ENCODE measurements around the gene CCER1.

The CCER1 gene

GRCh38 chr12:90978117-90978770 lies 23.3 kb upstream of the CCER1 start:
- Histone ChIP-seq H3K79me2 (ENCODE audit: control insufficient read depth, insufficient read depth, low read length, poor library complexity) (no peaks in the 10 kb centered on the region), H3K18ac (ENCODE audit: low read length) (no peak overlapping the region), H3K27me3 (ENCODE audit: insufficient read depth, low read length) (no peaks in the 10 kb centered on the region), H2BK5ac (ENCODE audit: low read depth, low read length, poor library complexity) (no peak overlapping the region), H3K9ac (ENCODE audit: low read length) (no peak overlapping the region), H3K9me3 (ENCODE audit: insufficient read depth, low read depth, low read length) (no peaks in the 10 kb centered on the region), H2BK12ac (ENCODE audit: low read length) (peak overlapping the region; percentile 77), H3K79me1 (ENCODE audit: low read length) (peaks cover 5% of the 10 kb centered on the region), H3K4ac (ENCODE audit: low read depth, low read length) (no peak overlapping the region), H4K91ac (ENCODE audit: low read depth, low read length) (peak overlapping the region; percentile 39), H3K4me1 (ENCODE audit: control insufficient read depth in 1 of 2, insufficient read depth in 2 of 2, low read length in 2 of 2) (peaks cover 0 to 2% of the 10 kb centered on the region in 2 experiments), H4K8ac (ENCODE audit: low read depth, low read length) (peak overlapping the region; percentile 48), H3K27ac (ENCODE audit: low read depth, low read length) (no peak overlapping the region), H3K36me3 (ENCODE audit: control insufficient read depth in 1 of 2, insufficient read depth in 2 of 2, low read length in 2 of 2) (no peaks in the 10 kb centered on the region), H3K23ac (ENCODE audit: low read length) (no peak overlapping the region), H3K14ac (ENCODE audit: low read length) (peak overlapping the region; percentile 20), H2AK5ac (ENCODE audit: low read length) (no peak overlapping the region), H4K12ac (ENCODE audit: low read depth, low read length) (no peak overlapping the region), H3K4me3 (ENCODE audit: low read depth, low read length) (no peak overlapping the region), H2AFZ (ENCODE audit: insufficient read depth, low read length, poor library complexity) (no peak overlapping the region), H2BK120ac (ENCODE audit: insufficient read depth, low read length, poor library complexity) (peak overlapping the region; percentile 64), H3K4me2 (ENCODE audit: low read length) (no peak overlapping the region)
- no CpG with 5 or more reads among the region's 1 CpG for WGBS (ENCODE audit: extremely low coverage, insufficient coverage, insufficient read length)
- DNase-seq = peak in 1 of 2 donors; percentile 74

DNA sequence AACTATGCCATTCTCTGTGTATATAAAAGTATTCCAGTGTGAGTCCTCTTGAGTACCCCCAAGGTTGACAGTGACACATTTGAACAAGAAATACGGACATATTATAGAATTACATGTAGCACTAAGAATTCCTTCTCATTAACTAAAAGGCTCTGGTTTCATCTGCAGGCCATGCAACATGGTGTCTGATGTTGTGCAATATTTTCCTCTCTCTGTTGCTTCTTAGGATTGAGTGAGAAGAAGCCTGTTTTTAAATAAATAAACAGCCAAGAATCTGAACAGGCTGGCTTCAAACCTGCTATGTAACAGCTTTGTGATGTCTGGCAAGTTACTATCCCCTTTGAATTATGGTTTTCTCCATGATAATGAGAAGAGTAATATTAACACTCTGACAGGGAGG lies 22.2 kb upstream of the CCER1 start:
- WGBS (ENCODE audit: extremely low coverage, insufficient coverage, insufficient read length) = no CpG with 5 or more reads among the region's 1 CpG
- H3K4ac ChIP-seq (ENCODE audit: low read depth, low read length) = no peak overlapping the region
- H2AFZ ChIP-seq (ENCODE audit: insufficient read depth, low read length, poor library complexity) = no peak overlapping the region
- no peaks in the 10 kb centered on the region for H3K9me3 ChIP-seq (ENCODE audit: insufficient read depth, low read depth, low read length)
- H3K9ac ChIP-seq (ENCODE audit: low read length) = no peak overlapping the region
- H3K18ac ChIP-seq (ENCODE audit: low read length) = no peak overlapping the region
- no peak overlapping the region for H3K4me2 ChIP-seq (ENCODE audit: low read length)
- H2BK5ac ChIP-seq (ENCODE audit: low read depth, low read length, poor library complexity) = no peak overlapping the region
- no peak overlapping the region for H2BK12ac ChIP-seq (ENCODE audit: low read length)
- no peak overlapping the region for H4K91ac ChIP-seq (ENCODE audit: low read depth, low read length)
- no peak overlapping the region for H3K4me3 ChIP-seq (ENCODE audit: low read depth, low read length)
- H3K27ac ChIP-seq (ENCODE audit: low read depth, low read length) = no peak overlapping the region
- H2BK120ac ChIP-seq (ENCODE audit: insufficient read depth, low read length, poor library complexity) = no peak overlapping the region
- H2AK5ac ChIP-seq (ENCODE audit: low read length) = no peak overlapping the region
- H3K79me2 ChIP-seq (ENCODE audit: control insufficient read depth, insufficient read depth, low read length, poor library complexity) = no peaks in the 10 kb centered on the region
- no peak overlapping the region for H4K8ac ChIP-seq (ENCODE audit: low read depth, low read length)
- no peaks in the 10 kb centered on the region for H3K36me3 ChIP-seq (ENCODE audit: control insufficient read depth in 1 of 2, insufficient read depth in 2 of 2, low read length in 2 of 2)
- H3K4me1 ChIP-seq (ENCODE audit: control insufficient read depth in 1 of 2, insufficient read depth in 2 of 2, low read length in 2 of 2) = peaks cover 0 to 2% of the 10 kb centered on the region in 2 experiments
- no peak overlapping the region for H3K14ac ChIP-seq (ENCODE audit: low read length)
- H3K27me3 ChIP-seq (ENCODE audit: insufficient read depth, low read length) = no peaks in the 10 kb centered on the region
- H3K79me1 ChIP-seq (ENCODE audit: low read length) = peaks cover 5% of the 10 kb centered on the region
- H4K12ac ChIP-seq (ENCODE audit: low read depth, low read length) = no peak overlapping the region
- no peak overlapping the region for H3K23ac ChIP-seq (ENCODE audit: low read length)
- no peak for DNase-seq

DNA sequence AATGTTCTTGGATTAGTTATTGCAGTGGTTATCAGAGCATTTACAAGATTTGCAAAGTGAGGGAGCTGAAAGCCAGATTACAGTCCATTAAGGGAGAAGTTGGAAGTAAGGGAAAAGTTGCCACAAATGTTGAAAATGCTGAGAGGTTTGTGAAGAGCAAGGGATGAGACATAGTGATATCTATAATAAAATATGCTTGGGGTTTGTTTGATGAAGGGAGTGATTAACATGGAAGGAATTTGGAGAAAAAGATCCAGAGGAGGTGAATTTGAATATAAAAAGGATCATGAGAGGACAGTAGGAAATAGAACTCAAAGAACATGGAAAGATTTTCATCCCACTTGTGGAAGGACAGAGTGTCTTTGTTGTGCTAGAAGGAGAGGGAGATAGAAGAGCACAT lies 19.3 kb upstream of the CCER1 start:
- no peaks in the 10 kb centered on the region for H3K36me3 ChIP-seq (ENCODE audit: control insufficient read depth in 1 of 2, insufficient read depth in 2 of 2, low read length in 2 of 2)
- H2BK120ac ChIP-seq (ENCODE audit: insufficient read depth, low read length, poor library complexity) = no peak overlapping the region
- H3K27me3 ChIP-seq (ENCODE audit: insufficient read depth, low read length) = no peaks in the 10 kb centered on the region
- H3K4ac ChIP-seq (ENCODE audit: low read depth, low read length) = no peak overlapping the region
- H3K14ac ChIP-seq (ENCODE audit: low read length) = no peak overlapping the region
- peaks cover 0 to 2% of the 10 kb centered on the region in 2 experiments for H3K4me1 ChIP-seq (ENCODE audit: control insufficient read depth in 1 of 2, insufficient read depth in 2 of 2, low read length in 2 of 2)
- no peak overlapping the region for H2AK5ac ChIP-seq (ENCODE audit: low read length)
- H3K9me3 ChIP-seq (ENCODE audit: insufficient read depth, low read depth, low read length) = no peaks in the 10 kb centered on the region
- no peak overlapping the region for H2AFZ ChIP-seq (ENCODE audit: insufficient read depth, low read length, poor library complexity)
- peaks cover 2% of the 10 kb centered on the region for H3K79me1 ChIP-seq (ENCODE audit: low read length)
- no peak overlapping the region for H2BK12ac ChIP-seq (ENCODE audit: low read length)
- H3K79me2 ChIP-seq (ENCODE audit: control insufficient read depth, insufficient read depth, low read length, poor library complexity) = no peaks in the 10 kb centered on the region
- H4K91ac ChIP-seq (ENCODE audit: low read depth, low read length) = no peak overlapping the region
- no peak overlapping the region for H3K18ac ChIP-seq (ENCODE audit: low read length)
- no peak overlapping the region for H3K4me3 ChIP-seq (ENCODE audit: low read depth, low read length)
- H4K12ac ChIP-seq (ENCODE audit: low read depth, low read length) = no peak overlapping the region
- no peak overlapping the region for H4K8ac ChIP-seq (ENCODE audit: low read depth, low read length)
- no peak overlapping the region for H2BK5ac ChIP-seq (ENCODE audit: low read depth, low read length, poor library complexity)
- H3K27ac ChIP-seq (ENCODE audit: low read depth, low read length) = no peak overlapping the region
- H3K9ac ChIP-seq (ENCODE audit: low read length) = no peak overlapping the region
- H3K23ac ChIP-seq (ENCODE audit: low read length) = no peak overlapping the region
- DNase-seq = no peak
- no peak overlapping the region for H3K4me2 ChIP-seq (ENCODE audit: low read length)

DNA sequence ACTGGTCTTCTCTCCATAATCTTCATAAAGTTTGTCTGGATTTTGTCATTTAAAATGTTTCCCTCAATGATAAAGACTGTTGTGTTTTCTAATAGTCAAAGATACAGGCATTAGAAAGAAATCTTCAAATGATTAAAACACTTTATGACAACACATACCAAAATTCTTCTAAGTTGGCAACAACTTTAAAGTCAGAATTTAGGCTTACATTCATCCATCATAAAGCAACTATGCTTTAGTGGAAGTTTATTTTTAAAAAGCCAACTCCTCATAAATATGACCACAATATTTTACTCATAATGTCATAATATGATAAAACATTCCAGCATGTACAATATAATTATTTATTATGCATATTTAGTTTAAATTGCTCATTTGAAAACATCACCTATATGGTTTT lies 17.2 kb upstream of the CCER1 start:
- Histone ChIP-seq H3K79me1 (ENCODE audit: low read length) (no peaks in the 10 kb centered on the region), H3K4me1 (ENCODE audit: control insufficient read depth in 1 of 2, insufficient read depth in 2 of 2, low read length in 2 of 2) (no peaks in the 10 kb centered on the region), H3K23ac (ENCODE audit: low read length) (no peak overlapping the region), H4K91ac (ENCODE audit: low read depth, low read length) (no peak overlapping the region), H3K4me2 (ENCODE audit: low read length) (no peak overlapping the region), H3K14ac (ENCODE audit: low read length) (no peak overlapping the region), H3K4ac (ENCODE audit: low read depth, low read length) (no peak overlapping the region), H3K4me3 (ENCODE audit: low read depth, low read length) (no peak overlapping the region), H2AK5ac (ENCODE audit: low read length) (no peak overlapping the region), H3K9ac (ENCODE audit: low read length) (no peak overlapping the region), H2AFZ (ENCODE audit: insufficient read depth, low read length, poor library complexity) (no peak overlapping the region), H2BK120ac (ENCODE audit: insufficient read depth, low read length, poor library complexity) (no peak overlapping the region), H2BK5ac (ENCODE audit: low read depth, low read length, poor library complexity) (no peak overlapping the region), H2BK12ac (ENCODE audit: low read length) (no peak overlapping the region), H4K12ac (ENCODE audit: low read depth, low read length) (no peak overlapping the region), H3K9me3 (ENCODE audit: insufficient read depth, low read depth, low read length) (no peaks in the 10 kb centered on the region), H4K8ac (ENCODE audit: low read depth, low read length) (no peak overlapping the region), H3K18ac (ENCODE audit: low read length) (no peak overlapping the region), H3K27me3 (ENCODE audit: insufficient read depth, low read length) (no peaks in the 10 kb centered on the region), H3K79me2 (ENCODE audit: control insufficient read depth, insufficient read depth, low read length, poor library complexity) (no peaks in the 10 kb centered on the region), H3K27ac (ENCODE audit: low read depth, low read length) (no peak overlapping the region), H3K36me3 (ENCODE audit: control insufficient read depth in 1 of 2, insufficient read depth in 2 of 2, low read length in 2 of 2) (no peaks in the 10 kb centered on the region)
- no peak for DNase-seq
